HG02759 (cell line): ENCODE measurements around the gene MYBPH.

ENCODE experiments used
- ATAC-seq: cut with Tn5 transposase; IDR thresholded peaks from one replicate; pipeline ENCODE4 v1.9.1; 2021; ENCODE audit warnings: mild to moderate bottlenecking, moderate library complexity; ENCODE audit not compliant: unreplicated experiment

Gene MYBPH

DNA sequence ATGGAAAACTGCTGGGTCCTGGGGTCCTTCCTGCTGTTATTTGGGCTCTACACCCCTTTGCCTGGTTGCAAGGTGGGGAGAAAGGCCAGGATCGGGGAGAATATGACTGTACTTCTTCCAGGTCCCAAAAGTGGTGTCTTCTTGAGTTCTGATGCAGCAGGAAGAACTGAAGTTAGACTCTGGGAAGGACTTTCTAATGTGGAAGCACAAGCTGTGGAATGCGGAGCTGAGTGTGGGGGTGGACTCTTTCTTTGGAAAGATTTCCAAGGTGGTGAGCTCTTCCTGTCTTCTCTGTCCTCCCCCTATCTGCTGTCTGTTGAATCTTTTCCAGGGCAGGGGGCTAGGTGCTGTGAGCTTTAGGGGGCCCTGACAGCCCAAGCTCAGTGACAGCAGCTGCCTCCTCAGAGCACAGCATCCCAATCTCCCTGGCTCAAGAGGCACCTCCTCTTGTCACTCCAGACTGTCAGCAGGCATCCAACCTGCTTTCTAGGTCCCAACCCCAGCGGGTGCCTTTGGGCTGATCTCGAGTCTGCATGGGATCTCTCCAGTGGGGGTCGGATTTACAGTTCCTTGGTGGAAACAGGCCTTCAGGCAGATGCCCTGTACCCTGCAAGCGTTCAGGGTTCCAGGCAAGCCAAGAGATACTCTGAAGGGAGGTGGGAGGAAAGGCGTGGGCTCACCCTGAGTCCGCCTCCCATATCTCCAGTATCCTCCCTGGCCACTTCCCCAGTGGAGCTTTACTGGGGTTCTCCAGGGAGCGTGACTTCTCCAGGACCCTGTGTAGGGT, 24.9 kb downstream of the MYBPH start:
- no peak for ATAC-seq

DNA sequence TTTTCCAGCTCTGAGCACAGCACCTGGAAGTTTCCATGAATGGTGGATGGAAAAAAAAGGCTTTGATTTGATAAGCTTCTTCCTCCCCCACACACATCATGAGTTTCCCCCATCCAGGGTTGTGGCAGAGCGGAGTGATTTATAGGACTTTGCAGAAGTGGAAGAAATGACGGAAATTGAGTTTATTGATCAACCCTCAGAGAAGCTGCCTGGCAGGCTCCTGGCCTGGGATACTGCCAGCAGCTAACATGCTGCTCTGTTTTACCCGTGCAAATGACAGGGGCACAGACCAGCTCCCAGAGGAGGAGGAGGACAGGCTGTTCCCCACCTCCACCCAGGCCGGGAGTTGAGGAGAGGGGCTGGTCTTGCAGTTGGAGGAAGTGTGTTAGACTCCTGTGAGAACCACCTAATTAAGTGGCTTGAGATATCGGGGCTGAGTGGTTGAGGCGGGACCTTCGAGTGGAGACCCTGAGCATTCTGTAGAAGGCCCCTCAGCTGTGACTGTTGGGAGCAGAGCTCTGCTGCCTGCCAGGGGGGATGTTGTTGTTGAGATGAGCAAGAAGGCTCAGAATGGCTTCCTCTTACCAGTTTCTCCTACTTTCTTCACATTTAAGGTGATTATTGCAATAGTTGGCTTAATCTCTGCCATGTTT, 26.3 kb downstream of the MYBPH start:
- ATAC-seq: no peak

DNA sequence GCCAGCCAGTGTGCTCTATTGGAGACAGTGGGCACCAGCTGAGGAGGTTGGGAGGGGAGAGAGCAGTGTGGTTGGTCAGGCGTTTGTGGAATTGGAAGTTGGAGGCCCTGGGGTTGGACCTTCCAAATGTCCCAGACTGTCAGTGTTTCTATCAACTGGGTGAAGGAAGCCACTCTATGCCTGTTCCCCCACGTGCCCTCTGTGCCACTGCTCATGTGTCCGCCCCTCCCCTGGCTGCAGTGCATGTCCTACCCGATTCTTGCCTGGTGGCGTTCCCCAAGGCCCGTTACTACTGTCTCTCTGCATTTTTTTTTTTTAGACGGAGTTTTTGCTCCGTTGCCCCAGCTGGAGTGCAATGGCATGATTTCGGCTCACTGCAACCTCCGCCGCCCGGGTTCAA, 27.0 kb downstream of the MYBPH start:
- ATAC-seq: no peak

DNA sequence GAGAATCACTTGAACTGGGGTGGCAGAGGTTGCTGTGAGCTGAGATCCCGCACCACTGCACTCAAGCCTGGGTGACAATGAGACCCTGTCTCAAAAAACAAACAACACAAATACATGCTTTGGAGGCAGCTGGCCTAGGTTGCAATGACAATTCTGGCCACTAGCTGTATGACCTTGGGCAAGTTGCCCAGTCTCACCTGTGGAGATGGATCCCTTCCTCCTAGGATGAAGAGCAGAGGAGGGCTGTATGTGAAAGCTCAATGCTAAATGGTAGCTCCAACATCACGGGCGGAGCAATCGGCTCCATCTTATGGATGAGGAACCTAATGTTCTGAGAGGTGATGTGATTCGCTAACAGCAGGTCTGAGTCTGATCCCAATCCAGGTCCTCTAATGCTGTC, 27.5 kb downstream of the MYBPH start:
- no peak for ATAC-seq

DNA sequence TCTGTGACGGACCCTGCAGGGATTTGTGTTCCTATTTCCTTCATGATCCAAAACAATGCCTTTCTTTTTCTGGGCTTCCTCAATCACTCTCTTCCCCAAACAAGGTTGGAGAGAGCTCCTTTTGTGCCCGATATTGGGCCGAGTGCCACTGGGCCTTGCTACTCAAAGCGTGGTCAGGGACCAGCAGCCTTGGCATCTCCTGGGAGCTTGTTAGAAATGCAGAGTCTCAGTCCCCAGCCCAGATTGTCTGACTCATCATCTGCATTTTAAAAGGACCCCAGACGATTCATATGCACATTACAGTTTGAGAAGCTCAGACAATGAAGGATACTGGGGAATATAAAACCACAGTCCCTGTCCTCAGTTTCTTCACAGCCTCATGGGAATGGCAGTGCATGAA, 28.2 kb downstream of the MYBPH start:
- ATAC-seq: no peak

DNA sequence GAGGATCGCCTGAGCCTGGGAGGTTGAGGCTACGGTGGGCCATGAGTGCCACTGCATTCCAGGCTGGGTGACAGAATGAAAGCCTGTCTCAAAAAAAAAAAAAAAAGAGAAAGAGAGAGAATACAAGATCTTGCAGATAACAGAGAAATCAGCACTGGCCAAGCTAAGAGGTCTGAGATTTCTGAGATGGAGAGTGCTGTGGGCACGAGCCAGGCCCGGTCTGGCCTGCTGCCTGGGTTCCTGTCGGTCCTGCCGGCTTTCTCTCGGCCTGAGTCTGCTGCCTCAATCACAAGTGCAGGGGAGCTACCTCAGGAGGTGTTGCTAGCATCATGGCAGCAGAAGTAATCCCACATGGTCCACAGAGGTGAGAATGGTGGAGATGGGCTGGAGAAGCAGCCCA, 29.1 kb downstream of the MYBPH start:
- no peak for ATAC-seq

DNA sequence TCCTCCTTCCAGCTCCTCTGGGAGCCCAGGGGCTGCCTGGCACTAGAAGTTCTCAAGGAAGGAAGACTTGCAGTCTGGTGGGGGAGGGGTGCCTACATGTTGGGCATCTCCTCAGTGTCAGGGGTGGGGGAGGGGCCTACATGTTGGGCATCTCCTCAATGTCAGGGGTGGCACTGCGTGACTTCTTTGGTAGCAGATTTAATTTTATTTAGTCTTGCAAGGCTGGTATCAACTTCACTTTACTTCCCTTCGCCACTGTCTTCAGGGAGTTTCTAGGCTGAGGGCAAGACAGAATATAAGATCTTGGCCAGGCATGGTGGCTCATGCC, 29.6 kb downstream of the MYBPH start:
- ATAC-seq: no peak

DNA sequence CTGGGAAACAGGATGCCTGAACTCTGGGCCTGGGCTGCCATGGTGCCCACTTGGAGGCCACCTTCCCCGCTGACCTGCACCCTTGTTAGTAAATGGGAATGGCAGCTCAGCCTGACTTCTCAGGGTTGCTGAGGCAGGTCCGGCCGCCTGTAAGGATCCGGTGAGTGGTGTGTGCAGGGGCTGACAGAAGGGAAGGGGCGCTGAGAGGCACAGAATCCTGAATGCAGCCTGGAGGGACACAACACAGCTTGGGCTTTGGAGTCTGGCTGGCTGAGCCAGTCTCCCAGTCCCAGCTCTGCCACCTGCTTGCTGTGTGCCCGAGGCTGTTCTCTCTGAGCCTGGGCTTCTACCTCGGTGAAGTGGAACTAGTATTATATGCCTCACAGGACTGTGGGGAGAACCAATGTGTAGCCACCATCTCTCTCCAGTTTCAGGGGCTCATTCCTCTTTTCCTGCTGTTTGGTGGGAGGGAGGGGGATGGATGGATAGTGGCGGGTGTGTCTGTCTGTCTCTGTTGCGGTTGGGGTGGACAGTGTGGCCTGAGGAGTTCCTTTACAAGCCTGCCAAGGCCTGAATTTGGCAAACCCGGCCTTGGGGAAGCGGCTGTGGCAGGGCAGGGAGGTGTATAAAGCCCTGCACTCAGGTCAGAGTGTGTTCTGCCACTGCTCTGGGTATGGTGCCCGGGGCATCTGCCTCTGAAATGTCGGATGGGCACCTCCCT, 30.1 kb downstream of the MYBPH start:
- ATAC-seq: no peak

DNA sequence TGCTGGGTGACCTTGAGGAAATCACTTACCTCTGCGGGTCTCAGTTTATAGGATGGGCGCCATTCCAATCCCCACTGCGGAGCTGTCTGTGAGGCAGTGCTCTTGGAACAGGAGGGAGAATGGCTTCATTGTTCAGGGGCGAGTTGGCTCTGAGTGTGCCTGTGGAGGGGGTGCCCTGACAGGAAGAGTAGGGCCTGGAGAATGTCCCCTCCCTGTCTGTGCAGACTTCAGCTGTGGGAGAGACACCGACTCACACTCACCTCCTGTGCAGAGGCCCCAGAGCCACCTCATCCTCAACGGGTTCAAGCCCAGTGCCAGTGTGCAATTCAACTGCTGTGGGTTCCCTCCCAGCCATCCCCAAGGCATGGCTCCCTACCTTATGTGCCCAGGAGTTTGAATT, 31.0 kb downstream of the MYBPH start:
- no peak for ATAC-seq

DNA sequence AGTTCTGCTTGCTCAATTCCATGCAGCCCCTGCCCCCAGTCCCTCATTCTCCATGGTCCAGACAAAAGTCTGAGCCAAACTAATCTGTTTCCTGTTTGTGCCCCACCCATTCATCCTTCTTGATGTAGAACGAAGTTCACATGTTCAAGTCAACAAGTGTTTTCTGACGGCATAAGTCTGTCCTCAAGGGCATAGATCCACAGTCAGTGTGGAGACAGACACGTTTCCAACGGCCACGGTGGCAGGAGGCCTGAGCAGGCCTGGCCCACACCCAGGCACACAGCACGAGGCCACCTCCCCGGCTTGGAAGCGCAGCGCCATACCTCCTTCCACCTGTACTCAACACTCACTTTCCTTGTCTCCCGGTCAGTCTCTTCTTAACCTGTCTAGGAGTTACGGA, 32.0 kb downstream of the MYBPH start:
- ATAC-seq: no peak

DNA sequence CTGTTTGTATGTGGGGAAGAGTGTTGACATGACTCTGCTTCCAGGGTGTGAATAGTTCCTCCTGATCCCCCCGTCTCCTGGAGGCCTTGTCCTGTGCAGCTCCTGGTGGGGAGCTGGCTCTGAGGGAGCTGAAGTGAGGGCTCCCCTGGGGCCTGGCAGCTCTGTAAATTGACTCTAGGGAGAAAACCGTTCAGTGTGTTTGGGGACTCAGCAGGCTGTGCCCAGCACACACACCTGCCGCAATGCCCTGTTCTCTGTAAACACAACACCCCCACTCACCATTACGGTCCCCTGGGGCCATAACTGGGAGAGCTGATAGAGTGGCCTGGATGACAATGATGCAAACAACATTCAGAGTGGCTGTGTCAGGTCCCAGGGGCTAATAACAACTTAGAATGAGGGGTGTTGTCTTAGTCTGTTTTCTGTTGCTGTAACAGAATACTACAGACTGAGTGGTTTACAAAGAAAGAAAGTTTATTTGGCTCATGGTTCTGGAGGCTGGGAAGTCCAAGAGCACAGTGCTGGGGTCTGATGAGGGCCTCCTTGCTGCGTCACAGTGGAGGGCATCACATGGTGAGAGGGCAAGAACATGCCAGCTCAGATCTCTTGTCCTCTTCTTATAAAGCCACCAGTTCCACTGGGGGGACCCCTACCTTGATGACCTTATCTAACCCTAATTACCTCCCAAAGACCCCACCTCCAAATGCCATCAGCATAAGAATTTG, 32.8 kb downstream of the MYBPH start:
- no peak for ATAC-seq

DNA sequence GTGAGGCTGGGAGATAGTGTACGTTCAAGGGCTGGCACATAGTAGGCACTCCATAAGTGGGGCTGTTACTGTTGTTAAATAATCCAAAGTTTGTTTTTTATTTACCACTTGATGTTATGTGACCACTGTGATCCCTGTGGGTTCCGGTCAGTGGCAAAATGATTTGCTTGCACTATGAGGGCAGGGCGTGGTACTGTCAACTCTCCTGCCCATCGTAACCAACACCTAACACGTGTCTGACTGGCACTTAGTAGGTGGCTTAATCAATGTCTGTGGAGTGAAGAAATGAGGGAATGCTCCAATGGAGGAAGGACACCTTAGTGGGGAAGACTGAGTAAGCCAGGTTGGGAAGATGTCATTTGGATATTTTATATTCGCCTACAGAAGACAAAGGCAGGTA, 33.5 kb downstream of the MYBPH start:
- no peak for ATAC-seq

DNA sequence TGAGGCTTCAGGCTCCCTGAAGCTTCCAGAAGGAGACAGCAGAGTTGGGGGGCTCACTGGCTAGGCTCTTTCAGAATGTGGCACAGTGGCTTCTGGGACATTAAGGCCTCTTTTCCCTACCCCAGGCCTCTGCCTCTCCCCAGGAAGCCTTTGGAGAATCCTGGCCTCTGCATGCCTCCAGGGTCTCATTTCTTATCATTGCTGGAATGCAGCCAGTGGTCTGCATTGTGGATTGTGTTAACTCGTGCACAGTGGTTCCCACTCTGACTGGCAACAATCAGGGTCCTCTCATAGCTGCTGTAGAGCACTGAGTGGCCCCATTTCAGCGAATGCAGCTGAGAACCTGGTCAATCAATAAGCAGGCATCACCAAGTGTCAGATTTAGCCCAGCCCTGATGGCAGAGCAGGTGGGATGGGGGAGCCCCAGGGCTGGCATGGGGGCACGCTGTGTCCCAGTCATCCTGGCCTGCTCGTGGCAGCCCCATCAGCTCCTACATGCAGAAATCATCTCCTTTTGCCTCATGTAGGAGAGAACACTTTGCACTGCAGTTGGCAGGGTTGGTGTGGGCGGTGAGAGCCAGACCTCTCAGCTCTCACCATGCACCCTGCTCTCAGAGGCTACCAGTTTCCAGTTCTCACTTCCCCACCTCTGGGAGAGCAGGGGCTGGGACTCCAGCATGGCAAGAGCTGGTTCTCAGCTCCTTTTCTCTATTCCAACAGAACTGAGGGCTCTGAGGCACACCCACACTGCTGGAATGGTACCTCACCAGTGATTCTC, 34.7 kb downstream of the MYBPH start:
- no peak for ATAC-seq

DNA sequence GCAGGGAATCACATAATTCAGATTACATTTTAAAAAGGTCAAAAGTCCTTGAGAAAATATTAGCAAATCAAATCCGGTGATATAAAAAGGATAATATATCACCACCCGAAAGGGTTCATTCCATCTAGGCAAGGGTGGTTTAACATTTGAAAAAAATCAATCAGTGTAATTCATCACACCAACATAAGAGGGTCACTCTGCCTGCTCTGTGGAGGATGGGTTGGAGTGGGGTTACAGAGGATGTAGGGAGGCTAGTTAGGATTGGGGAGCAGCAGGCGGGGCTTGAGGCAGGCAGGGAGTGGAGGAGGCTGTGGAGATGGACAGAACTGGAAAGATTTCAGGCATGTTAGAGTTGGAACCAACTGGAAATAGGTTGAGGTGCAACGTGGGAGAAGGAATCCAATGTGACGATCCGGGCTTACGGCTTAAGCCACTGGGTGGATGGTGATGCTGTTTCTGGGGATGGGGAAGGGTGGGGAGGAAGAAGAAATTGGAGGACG, 35.6 kb downstream of the MYBPH start:
- no peak for ATAC-seq

DNA sequence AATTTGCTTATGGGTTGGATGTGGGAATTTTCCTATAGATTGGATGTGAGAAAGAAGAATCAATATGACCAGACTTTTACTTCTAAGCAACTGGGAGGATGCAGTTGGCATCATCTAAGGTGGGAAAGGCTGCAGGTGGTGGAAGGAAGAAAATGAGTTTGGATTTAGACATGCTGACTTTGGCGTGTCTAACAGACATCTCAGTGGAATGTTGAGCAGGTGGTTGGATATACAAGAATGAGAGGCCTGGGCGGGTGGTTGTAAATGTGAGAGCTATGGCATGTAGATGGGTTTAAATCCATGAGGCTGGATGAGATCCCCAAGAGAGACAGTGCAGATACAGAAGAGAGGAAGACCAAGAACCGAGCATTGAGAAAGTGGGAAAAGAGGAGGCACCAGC, 37.6 kb downstream of the MYBPH start:
- ATAC-seq: no peak

DNA sequence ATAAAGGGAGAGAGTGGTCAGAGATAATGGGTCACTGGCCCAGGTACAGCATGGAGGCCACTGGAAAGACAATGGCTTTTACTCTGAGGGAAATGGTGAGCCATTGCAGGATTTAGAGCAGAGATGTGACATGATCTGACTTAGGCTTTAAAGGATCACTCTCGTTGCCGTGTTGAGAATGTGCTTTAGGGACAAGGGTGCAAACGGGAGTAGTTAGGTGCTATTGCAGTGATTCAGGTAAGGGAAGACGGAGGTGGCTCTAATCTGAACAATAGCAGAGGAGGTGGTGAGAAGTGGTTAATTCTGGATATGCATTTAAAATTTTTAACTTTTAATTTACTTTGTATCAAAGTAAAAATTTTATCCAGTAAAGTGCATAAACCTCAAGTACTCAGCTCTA, 38.3 kb downstream of the MYBPH start:
- no peak for ATAC-seq

DNA sequence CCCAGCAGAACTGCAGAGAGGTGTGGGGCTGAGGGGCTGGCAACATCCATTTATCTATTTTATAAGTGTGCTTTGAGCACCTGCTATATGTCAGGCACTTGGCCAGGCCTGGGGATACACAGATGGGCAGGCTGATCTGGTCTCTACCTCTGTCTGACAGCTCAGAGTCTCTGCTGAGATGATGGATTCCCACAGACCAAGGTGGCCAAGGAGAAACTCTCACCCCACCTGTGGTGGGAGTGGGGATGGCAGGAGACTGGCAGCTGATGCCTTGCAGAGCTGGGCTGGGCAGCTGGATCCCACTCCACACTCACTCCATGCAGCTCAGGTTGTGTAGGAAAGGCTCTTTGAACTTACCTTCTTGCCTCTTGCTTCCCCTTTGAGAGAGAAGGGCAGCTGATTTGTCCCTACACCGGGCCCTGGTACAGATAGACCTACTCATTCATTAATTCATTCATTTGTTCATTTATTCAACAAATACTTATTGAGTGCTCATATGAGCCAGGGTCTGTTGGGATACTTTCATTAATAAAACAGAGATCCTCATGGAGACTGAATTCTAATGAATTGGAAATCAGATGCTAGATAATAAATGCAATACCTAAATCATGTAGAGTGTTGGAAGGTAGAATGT, 39.1 kb downstream of the MYBPH start:
- ATAC-seq: no peak

DNA sequence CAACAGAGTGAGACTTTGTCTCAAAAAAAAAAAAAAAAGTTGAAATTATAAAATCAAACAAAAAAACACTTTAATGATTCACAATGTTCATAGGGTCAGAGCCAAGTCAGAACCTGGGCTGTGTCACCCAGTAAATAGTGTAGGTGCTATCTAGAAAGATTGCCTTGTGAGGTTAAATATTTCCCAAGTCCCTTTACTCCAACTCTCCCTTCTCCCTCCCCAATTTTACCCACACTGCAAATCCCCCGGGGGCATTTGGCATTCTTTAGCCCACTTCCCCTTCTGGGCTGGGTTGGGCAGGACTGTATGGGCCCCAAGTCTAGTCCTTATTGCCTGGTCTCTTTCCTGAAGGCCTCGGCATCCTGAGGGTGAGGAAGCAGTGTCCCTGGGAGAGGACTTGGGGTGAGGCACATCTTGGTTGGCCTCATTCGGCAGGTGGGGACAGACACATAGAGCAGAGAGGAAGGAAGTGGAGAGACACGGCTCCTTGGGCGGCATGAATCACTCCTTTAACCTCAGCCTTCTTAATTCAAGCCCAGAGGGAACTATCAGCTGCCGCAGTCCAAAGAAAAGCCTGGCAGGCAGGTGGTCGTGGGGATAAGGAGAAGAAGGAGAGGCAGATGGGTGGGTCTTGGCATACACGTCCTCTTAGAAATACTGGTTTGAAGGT, 39.9 kb downstream of the MYBPH start:
- no peak for ATAC-seq

DNA sequence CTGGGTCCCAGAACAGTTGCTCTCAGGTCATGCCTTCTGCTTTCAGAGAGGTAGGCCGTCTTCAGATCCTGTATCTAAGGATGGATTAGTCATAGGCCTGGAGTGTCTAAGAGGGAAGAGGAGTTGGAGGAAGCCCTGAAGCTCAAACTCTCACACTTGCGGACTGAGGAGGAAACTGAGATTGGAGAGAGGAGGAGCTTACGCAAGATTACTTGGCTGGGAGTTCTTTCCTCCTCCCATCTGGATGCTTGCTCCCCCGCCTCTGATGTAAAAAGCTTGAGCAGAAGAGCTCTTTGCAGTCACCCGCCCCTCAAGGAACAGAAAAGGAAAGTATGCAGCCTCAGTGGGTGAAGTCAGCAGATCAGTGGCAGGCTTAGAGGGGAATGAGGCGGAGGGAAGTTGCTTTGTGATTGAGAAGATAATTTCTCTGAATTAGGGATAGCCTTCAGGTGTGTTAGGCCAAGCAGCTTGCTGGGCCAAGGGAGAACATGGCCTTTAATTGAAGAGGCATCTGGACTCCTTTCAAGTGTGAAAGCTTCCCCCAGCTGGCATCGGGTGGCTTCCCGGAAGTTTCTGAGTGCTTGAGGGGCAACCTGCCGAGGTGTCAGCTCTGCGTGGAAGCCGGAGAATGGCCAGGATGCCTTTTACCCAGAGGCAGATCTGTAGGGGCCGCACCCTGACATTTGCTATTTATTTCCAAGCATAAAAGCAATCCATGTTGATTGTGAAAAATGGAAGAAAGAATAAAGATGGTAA, 41.5 kb downstream of the MYBPH start:
- no peak for ATAC-seq
